Stomach (tissue), 4 donors: ENCODE data around the gene CDH12.

ENCODE experiments used
- CTCF ChIP-seq, 7 experiments: fragments of 450-650 bp in 4 of 7; fragments of 200-600 bp in 3 of 7; sonication (generic) in 3 of 7; IDR thresholded peaks; one replicate each; pipeline ENCODE4 v1.5.1; 2016 to 2019; ENCODE audit warnings: antibody characterized with exemption in 7 of 7, control low read depth in 2 of 7, mild to moderate bottlenecking in 1 of 7
- POLR2AphosphoS5 ChIP-seq, 3 donors: sonication (generic); formaldehyde crosslinking; IDR thresholded peaks; one replicate each; pipeline ENCODE4 v1.6.1; 2016; ENCODE audit warnings: antibody characterized with exemption in 3 of 3

- no peak for TF ChIP-seq CTCF (IDR thresholded peaks at IDR 0.05)
- no peak for TF ChIP-seq POLR2AphosphoS5 (IDR thresholded peaks at IDR 0.05)
Measured at GRCh38 chr5:21856987-21857386, 996.2 kb downstream of the CDH12 start.
